NOMO-1 treated with dmso at 0.1 percent for 144 hours (cell line): ENCODE data around the gene ANKRD40.
"Not testable (repeated sequence)": the region's sequence is repeated elsewhere in the genome, so short reads cannot be mapped to it uniquely, and the experiment has no call there.

Source experiments
- DNase-seq: peaks from one replicate; lab custom pipeline; 2025; ENCODE audit not compliant: unreplicated experiment; lab: John Stamatoyannopoulos, UW

Gene ANKRD40

DNA sequence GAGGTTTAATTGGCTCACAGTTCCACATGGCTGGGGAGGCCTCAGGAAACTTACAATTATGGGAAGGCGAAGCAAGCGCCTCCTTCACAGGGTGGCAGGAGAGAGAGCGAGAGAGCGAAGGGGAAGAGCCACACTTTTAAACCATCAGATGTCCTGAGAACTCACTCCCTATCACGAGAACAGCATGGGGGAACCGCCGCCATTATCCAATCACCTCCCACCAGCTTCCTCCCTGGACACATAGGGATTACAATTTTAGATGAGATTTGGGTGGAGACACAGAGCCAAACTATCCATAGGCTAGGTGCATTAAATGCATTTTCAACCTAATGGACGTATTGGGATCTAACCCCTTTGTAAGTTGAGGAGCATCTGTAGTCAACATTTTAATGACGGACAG, 4.9 kb upstream of the ANKRD40 start:
- DNase-seq: no peak

DNA sequence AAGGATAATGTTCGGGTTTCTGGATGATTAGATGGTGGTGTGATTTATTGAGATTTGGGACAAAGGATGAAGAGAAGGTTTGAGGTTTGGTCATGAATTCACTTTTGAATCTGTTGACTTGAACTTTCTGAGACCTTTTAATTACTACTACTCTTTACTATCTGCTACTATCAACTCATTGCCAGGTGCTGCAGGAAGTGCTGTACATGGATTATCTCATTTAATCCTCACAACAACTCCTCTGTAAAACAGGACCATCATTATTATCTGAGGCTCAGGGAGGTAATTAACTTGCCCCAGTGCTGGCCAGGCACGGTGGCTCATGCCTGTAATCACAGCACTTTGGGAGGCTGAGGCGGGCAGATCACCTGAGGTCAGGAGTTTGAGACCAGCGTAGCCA, 2.9 kb upstream of the ANKRD40 start:
- no peak for DNase-seq

DNA sequence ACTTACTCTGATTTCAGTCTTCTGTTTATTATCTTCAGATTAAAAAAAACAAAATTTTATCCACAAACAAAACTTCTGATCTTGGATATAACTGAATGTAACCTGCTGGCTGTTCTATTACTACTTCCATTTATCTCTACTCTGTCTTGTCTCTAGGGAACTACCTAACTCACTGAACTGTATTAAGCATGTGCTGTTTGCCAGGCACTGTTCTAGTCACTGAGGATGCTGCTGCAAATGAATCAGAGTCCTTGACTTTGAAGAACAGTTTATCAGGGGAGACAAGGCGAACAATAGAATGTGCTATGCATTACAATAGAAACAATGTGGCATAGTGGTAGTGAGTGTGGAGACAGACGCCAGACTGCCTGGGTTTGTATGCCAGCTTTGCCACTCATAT, 2.3 kb upstream of the ANKRD40 start:
- DNase-seq: no peak

DNA sequence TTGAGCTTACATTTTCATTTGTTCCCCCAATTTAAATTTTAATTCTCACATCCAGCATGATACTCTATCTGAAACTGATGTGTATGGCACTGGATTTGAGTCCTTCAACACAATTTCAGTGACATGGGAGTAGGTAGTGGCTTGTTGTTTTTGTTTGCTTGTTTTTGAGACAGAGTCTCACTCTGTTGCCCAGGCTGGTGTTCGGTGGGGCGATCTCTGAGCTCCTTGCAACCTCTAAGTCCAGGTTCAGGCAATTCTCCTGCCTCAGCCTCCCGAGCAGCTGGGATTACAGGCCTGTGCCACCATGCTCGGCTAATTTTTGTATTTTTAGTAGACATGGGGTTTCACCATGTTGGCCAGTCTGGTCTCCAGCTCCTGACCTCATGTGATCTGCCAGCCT, 1.3 kb upstream of the ANKRD40 start:
- not testable (repeated sequence) for DNase-seq

DNA sequence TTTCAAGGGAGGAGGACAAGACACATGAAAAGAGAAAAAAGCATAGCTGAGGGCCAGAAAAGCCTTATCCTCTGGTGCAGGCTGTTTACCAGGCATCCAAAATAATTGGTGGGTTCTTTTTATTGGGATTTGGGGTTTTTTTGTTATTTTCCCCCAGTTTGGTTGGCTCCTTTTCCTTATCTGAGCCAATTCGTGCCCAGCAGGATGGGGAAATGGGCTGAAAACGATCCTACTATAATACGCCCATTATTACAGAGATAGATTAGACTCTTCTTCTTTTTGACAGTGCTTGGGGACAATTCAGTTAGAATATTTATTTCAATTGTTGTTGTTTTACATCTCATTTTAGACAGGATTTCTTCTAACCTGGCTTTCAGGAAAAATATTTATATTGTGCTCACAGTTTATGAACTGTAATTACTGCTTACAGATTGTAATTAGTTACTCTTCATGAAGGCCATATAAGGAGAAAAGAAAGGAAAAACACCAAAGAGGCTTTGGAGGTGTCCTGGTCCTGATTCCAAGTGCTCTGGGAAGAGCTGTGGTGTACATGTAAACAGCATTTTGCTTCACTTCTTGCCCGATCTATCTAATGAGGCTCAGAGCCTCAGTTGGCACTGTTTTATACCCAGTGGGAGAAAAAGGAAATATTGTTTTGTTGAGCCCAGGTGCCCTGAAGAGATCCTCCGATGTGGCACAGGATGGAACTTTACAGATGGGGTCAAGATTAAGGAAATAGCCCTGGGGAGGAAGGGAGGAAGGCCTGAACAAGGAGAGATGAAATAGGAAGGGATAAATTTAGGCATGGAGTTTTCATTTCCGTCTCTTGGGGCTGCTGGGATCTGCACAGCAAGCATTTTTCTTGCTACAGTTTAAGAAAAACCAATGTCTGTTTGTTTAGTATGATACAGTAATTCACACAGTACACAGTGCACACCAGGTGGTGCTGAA, 611 bp upstream of the ANKRD40 start:
- no peak for DNase-seq

DNA sequence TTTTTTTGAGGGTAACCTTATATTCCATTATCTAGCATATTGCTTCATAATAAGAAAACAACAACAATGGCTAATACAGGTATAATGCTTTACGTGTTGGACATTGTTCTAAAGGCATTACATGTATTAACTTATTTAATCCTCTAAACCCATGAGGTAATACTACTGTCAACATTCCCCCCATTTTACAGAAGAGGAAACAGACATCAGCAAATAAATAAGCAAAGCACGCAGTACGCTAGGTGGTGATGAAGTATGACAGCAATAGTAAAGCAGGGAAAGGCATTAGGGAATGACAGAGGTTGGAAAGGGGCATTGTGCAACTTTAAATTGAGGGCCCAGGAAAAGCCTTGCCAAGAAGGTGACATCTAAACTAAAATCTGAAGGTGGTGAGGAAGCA, 4.6 kb downstream of the ANKRD40 start:
- no peak for DNase-seq

DNA sequence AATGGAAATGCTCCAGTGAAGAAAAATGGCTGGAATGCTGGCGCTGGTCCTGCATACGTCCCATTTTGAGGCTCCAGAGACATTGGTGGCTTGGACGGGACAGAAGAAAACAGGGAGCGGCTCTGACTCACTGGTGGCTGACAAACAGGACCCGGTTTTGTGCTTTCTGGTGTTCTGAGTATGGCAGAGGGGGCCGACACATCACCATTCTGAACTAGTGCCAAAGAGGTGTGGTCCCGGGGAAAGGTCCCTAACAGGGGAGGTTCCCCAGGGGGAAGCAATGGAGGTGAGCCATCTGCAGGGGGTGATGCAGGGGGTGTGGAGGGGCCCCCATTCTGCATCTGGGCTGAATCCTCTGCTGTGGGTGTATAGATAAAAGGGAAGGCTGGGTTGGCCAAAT, 8.3 kb downstream of the ANKRD40 start:
- no peak for DNase-seq

DNA sequence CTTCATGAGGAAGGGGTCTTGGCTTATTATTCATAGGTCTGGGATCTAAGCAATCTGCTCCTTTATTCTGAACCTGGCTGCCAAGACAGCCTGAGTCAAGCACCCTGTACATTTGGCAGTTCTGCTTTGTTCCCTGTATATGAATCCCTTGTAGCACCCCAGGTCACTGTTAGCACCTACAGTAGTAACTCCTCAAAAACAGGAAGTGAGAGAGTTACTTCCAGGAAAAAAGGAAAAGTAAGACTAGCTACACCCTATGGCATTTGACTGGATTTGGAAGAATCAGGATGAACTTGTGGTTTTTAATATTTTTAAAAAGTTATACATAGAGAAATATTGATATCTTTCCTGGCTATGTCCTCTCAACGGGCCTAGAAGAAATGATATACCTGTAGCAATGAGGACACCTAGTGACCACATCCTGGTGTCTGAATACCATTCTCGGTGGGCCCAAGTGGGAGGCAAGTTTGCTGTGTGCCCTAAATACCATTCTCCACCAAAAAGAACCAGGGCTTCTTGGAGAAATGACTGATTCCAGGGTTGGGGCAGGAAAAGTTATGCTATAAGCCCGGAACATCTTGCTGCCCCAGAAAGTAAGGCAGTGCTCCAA, 9.9 kb downstream of the ANKRD40 start:
- no peak for DNase-seq

DNA sequence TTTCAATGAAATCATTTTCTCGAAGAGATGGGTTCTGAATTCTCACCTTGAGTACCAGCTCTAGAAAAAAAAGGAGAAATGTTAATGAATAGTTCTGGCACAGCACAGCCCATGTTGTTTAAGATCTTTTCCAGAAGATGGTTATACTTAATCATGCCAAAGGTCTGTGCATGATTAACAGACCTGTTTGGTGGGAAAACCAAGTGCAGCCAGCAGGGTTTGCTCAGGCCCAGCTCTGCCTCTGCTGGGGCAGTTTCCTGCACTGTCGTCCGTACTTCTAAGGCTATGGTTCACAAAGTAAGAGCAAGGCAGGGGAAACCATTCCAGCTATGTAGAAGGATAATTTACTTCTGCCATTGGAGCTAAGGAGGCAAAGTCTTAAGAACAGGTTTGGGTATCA, 10.7 kb downstream of the ANKRD40 start:
- no peak for DNase-seq

DNA sequence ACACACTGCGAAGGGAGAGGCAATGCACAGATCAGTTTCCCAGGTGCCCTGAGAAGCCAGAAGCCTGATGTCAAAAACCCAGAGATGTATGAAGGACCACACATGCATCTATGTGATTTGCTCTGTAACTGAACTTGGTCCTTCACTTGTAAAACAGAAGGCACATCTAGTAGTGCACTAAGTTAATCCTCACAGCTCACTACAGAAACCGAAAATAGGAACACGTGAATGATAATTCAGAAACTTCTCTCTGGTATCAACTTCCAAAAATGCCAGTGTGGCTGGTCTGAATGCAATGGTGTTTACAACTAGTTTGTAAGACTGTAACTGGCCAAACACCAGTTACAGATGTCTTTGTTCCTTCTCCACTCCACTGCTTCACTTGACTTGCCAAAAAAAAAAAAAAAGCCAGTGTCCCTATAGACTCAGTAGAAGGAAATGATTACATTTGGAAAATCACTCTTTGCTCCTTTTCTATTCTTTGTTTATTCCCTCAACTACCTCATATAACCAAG, 11.3 kb downstream of the ANKRD40 start:
- DNase-seq: no peak

DNA sequence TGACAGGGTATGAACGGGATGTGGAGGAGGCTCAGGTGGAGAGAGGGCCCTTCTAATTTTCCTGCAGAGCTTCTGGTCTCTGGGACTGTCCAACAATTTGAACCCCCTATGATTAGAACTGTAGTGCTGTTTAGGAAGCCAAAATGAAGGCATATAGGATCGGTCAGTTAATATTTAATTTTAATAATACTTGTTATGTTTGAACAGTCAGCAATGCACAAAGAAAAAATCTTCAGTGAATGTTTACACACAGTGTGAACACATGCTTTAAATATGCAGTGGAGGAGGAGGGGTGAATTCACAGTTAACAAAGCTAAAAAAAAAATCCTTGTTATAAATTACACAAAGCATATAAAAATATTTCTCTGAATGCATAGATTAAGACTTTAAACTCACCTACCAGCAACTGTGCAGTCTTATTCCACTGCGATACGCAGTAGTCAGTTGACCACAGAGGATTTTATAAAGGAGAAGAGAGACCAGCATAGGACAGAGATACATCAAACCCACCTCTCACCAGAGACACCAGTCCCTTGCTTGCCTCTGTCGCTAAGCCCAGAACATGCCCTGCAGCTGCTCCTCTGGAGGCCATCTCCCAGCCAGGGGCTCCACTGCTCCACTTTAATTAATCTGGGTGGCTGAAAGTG, 14.6 kb downstream of the ANKRD40 start:
- DNase-seq: no peak

DNA sequence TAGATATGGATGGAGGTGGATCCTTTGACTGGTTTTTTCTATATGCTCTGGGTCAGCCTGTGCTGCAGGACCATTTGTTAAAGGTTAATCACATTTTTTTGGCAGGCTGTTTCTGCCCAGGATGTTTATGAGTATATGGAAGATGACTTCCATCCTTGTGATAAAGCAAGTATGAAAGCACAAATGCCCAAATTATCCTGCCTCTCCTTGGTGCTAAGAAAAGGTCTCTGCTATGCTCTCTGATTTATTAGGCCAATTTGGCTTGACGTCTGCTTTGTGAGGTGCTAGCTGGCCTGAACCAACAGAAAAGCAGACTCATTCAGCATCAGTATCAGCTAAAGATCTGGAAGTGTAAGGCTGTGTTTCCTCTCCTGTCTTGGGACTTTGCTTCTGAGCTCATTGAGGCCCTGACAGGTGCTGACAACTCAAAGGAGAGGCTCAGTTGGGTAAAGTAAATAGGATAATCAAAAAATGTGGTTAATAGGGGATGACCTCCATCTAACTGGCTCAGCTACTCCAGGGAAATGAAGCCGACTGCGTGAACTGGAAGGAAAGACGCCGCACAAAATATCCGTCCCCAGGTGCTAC, 15.2 kb downstream of the ANKRD40 start:
- no peak for DNase-seq

DNA sequence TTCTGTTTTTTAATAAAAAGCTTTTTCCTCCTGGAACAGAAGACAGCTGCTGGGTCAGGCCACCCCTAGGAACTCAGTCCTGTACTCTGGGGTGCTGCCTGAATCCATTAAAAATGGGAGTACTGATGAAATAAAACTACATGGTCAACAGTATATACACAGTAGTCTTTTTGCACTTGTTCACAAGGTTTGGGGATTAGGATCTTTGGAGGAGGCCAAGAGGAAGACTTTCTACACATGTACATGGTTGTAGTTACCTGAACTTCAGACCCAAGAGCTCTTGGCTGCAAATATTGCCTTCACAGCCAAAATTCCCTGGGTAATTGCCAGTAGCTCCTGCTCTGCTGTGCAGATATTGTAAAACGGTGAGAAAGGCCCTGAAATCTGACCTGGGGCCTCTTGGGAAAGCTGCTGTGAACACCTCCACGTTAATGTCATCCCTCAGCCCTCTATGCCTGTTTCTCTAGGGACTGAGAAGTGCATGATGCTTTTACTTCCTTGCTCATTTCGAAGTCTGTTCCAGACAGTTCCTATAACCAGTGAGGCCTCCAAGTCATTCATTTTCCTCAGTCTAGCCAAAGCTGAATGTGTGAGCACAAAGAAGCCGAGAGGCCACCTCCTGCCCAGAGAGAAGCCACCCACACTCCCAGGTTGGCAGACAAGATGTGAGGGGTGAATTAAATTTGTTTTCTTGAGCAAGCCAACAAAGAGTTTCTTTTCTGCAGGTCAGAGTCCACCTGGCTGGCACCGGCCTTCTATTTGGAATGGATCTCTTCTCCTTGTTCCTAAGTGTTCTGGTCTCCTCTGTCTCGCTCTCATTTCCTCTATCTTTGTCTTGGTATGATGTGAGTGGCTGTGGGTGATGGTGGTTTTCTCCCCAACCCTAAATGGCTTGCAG, 15.9 kb downstream of the ANKRD40 start:
- no peak for DNase-seq

DNA sequence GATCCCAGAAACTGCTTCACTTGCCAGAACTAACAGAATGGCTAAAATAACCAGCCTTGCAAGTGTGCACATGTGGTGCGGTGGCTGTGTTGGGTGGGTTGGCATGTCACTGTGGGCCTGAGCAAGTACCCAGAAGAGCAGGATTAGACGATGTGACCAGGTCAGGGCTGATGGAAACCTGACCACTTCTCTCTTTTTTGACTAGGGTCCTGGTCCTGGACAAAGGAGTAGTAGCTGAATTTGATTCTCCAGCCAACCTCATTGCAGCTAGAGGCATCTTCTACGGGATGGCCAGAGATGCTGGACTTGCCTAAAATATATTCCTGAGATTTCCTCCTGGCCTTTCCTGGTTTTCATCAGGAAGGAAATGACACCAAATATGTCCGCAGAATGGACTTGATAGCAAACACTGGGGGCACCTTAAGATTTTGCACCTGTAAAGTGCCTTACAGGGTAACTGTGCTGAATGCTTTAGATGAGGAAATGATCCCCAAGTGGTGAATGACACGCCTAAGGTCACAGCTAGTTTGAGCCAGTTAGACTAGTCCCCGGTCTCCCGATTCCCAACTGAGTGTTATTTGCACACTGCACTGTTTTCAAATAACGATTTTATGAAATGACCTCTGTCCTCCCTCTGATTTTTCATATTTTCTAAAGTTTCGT, 16.7 kb downstream of the ANKRD40 start:
- DNase-seq: no peak

DNA sequence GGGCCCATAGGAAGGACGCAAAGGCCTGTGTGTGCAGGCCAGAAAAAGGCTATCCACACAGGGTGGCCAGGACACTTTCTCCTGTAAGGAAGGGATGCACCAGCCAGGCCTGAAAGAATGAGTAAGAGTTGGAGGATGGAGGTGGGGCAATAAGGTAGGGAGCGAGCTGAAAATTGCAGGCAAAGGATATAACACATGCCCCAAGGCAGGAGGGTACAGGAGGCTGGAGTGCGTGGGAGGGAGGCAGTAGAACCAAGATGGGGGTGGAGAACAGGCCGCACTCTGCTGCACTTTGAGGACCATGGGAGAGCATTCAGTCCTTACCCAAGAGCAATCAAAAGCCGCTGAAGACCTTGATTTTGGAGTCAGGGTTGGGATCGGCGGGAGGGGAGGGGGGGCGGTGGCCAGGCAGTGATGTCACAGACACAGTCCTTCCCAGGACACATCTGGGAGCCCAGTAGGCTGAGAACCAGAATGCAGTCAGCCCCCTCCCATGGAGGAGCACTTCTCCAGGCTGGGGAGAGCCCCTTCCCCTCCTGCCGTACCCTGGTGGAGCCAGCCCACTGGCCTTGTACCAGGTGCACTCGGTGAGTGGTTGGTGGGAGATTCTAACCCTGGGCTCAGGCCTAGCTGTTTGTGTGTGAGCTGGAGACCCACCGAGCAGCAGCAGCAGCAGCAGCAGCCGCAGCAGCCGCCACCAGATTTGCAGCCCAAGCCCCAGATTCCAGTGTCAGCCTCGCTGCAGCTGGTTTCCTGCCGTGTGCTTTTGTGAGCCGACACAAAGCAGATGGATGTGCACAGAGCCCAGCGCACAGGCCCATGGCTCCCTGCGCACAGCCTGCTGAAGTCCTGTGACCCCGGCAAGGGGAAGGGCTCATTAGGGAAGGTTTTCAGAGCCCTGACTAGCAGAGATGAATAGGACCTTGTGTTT, 17.5 kb downstream of the ANKRD40 start:
- DNase-seq: no peak

DNA sequence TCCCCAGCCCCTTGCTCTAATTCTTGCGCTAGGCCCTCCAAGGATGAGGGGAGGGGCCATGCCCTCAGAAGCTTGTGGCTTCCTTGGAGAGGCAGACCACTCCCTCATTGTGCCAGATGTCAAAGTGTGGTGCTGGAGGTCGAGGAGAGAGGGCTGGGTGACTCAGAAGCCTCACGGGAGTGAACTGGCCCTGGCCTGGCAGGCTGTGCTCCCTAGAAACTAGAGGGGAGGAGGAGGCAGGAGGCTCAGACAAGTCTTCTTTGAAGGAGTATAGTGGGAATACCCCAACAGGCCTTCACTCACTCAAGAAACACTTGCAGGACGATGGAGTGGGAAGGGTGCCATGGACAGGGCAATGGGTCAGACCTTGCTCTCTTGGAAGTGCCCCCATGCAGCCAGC, 18.5 kb downstream of the ANKRD40 start:
- no peak for DNase-seq

DNA sequence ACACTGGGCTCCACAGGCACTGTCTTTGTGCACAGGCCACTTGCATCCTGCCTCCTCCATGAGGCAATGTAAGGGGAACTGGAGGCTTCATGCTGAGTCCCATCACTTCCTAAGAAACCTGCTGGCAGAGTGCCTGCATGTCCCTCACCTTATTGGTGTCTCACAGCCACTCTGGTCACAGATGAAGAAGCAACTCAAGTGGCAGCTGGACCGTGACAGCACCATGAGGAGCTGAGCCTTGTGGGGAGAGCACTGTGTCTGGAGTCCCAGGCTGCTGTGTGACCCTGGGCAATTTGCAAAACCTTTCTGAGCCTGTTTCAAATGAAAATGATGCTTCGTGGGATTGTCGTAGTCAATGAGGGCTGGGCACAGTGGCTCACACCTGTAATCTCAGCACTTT, 19.5 kb downstream of the ANKRD40 start:
- DNase-seq: no peak

DNA sequence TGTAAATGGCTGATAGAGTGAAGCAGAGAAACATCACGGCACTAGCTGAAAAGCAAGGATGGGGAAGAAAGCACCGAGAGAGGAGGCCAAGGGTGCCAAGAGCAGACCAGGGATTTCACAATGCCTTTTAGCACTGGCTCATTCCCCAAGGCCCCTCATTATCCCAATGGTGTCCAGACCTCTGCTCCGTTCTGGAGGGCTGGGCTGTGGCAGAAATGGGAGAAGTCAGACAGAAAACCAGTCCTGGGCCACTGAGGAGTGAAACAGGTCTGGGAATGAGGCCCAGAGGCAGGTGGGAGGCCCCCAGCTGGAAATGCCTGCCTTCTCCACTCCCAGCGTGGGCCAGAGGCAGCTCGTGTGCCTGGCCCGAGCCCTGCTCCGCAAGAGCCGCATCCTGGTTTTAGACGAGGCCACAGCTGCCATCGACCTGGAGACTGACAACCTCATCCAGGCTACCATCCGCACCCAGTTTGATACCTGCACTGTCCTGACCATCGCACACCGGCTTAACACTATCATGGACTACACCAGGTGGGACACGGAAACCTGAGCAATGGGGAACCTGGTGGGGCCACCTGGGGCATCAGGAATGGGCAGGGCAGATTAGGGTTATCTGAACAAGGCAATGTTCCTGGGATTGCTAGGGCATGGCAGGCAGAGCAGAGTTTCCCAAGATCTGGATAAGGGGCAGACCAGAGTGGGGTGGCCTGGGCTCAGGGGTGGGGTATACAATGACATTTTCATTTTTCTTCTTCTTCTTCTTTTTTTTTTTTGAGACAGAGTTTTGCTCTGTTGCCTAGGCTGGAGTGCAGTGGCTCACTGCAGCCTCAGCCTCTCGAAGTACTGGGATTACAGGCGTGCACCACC, 20.3 kb downstream of the ANKRD40 start:
- DNase-seq: no peak
